ENCODE results near the gene GPR17. TPM values are rescaled to one million over a fixed set of nuclear protein-coding genes. Genes with fewer than 3 reads are reported as not detected.

The GPR17 gene
- total RNA-seq, result not detected in 2 replicates

GRCh38 chr2:127645395-127646291 lies at the start of gene GPR17:
GPR17 (plus strand) TSS chr2:127646153; CDS start chr2:127650736, 4,583 bp downstream.

DNA sequence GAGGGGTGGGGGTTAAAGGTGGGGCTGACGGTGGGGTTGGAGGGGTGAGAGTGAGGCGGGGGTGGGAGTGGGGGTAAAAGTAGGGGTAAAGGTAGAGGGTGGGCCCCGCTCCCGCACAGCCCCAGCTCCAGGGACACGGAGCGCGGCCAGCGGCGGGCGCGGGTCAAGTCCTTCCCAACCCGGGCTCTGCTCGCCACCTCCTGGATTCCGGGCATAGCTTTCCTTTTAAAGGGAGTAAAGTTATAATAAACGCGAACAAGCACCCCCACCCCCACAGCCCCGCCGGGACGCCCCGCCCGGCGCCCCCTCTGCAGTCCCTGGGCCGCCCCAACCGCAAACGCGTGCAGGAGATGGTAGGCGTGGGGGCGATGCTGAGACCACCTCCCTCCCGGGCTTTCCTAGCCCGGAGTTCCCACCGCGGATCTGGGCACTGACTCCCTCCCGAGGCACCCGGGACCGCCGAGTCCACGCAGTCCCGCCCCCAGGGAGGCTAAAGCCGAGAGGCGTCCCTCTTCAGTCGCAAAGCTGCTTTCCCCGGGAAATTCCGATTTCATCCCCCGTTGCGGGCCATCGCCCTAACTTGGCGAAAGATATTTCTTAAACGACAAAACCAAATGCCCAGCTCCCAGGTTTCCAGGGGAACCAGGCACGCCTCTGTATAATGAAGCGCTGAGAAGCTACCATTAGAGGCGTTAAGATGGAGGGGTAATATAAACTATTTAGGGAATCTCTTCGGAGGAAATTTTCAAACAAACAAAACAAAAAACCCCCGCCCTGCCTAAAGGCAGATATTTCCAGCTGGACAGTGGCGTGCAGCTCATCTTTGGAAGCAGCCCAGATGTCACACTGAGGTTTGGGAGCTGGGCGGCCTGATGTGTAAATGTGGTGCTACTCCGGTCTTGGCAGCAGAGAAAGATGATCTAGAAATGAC lies 29.6 kb downstream of the GPR17 start, which contains the start of gene LIMS2:
TSS of gene LIMS2 (minus strand) at position 200 of the 931 bp plus-strand sequence. CDS start 506 bp downstream, outside the sequence.

DNA sequence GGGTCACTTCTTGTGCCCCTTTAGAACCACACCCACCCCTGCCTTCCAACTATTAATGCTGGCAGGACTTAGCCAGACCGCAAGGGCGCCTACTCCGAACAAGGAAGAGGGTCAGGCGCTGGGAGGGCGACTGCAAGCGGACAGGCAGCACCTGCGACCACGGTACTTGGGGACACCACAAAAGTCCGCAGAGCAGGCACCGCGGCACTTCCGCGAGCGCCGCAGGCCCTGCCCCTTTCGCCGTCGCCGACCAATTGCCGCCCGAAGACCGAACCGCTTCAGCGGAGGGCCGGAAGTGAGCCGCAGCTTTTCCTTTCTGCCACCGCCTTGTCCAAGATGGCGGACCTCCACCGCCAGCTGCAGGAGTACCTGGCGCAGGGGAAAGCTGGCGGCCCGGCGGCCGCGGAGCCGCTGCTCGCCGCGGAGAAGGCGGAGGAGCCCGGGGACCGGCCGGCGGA lies 55.3 kb downstream of the GPR17 start, which contains the start of gene SFT2D3:
TSS of gene SFT2D3 (plus strand) at position 305 of the 458 bp plus-strand sequence. CDS start at position 337, 32 bp downstream.

Other genes starting within 250 kb of the GPR17 start
- not detected in 2 replicates for gene PROC, start 227.7 kb upstream of the GPR17 start, total RNA-seq
- 55.4 and 62.4 TPM in 2 replicates for gene IWS1, start 119.7 kb upstream of the GPR17 start, total RNA-seq
- gene MYO7B, start 110.5 kb upstream of the GPR17 start, total RNA-seq, result 0.14 TPM in 1 of 2 replicates, not detected in the other
- gene LIMS2, start 29.4 kb downstream of the GPR17 start, total RNA-seq, result 11.2 and 11.8 TPM in 2 replicates
- gene SFT2D3, start 55.3 kb downstream of the GPR17 start, total RNA-seq, result 3.2 and 4.9 TPM in 2 replicates
- gene WDR33, start 165.0 kb downstream of the GPR17 start, total RNA-seq, result 44.9 and 53.4 TPM in 2 replicates
- gene POLR2D, start 212.0 kb downstream of the GPR17 start, total RNA-seq, result 33.6 and 35.0 TPM in 2 replicates
- 18.8 and 20.9 TPM in 2 replicates for gene AMMECR1L, start 239.8 kb downstream of the GPR17 start, total RNA-seq